GM18498 (cell line): ENCODE measurements around the gene SPATA16.

Experiments
- ATAC-seq: cut with Tn5 transposase; IDR thresholded peaks from one replicate; pipeline ENCODE4 v1.9.1; 2021; ENCODE audit warnings: mild to moderate bottlenecking, moderate library complexity; ENCODE audit not compliant: unreplicated experiment

SPATA16 gene

GRCh38 chr3:173007079-173007723, 133.8 kb downstream of the SPATA16 start:
- ATAC-seq = no peak

- ATAC-seq = no peak
These were observed 135.0 kb downstream of the SPATA16 start for GRCh38 chr3:173006006-173006405.

- ATAC-seq = no peak
These were observed 136.4 kb downstream of the SPATA16 start for GRCh38 chr3:173004681-173005080.

DNA sequence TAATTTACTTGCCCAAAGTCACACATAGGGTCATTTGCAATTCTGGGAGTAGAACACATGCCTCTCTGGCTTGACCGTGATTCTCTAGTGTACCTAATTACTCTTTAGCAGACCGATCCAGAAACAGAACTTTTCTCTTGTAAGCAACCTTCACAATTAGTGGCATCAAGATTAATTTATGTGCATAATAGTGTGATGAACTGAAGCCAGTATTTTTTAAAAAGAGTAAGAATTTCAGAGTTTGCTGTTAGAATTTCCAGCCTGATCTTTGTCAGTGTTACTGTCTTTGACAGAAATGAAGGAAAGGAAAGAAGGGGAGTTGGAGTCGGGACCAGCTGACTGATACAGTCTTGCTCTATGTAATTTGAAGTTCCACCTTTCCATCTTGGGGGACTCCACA, 137.1 kb downstream of the SPATA16 start:
- ATAC-seq = no peak

DNA sequence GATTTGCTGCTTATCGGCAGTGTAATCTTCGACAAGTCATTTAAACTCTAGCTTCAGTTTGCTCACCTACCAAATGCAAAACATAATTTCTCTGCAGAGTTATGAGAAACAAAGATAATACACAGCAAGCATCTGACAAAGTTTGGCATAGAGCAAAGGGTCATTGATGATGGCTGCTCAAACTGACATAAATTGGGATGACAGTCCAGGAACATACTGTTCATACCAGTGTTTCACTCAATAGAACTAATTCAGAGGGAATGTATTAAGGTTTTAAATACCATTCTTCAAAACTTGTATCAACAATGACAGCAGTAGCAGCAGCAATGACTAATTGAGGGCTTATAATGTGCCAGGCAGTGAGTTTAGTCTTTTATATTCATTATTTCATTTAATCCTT, 137.6 kb downstream of the SPATA16 start:
- no peak for ATAC-seq

- ATAC-seq = no peak
These were observed 139.4 kb downstream of the SPATA16 start for GRCh38 chr3:173001622-173002021.

- ATAC-seq = no peak
These were observed 140.5 kb downstream of the SPATA16 start for GRCh38 chr3:173000553-173000952.

DNA sequence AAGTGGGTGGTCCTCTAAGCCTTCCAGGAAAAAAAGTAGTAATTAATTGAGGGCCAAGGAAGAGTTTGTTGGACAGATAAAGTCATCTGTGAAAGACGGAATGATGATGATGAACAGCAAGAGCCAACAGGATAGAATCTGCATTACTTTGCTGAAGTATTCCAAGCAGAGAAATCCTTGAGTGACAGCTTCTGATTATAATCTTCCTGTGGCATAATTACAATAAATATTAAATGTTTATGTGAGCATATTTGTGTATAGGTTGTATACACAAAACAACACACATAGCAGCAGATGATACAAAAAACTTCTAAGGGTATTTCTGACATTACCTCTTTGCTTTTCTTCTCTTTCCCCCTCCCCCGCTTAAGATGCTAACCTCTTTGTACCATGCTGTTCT, 147.6 kb downstream of the SPATA16 start:
- ATAC-seq = no peak

DNA sequence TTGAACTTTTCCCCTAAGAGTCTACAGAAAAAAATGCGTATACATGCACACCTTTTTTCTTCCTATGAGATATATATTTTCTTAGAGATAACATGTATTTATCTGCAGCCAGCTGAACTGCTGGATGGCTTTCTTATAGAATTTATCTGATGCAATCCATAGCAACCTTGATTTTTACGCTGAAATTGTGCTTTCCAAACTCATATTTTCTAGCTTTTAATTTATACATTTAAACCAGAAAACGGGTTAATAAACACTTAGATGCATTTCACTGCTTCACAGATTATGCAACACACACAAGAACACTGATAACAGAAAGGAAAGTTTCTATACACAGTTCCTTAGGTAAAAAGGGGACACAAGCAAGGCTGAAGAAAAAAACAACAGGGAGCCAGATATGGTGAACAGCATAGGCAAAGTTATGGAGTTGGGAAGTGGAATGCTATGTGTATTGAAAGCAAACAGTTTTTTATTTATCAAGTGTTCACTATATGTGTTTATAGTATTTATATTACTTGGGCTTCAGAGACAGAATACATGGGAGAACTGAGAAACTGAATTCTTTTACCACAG, 149.5 kb downstream of the SPATA16 start:
- ATAC-seq = no peak

DNA sequence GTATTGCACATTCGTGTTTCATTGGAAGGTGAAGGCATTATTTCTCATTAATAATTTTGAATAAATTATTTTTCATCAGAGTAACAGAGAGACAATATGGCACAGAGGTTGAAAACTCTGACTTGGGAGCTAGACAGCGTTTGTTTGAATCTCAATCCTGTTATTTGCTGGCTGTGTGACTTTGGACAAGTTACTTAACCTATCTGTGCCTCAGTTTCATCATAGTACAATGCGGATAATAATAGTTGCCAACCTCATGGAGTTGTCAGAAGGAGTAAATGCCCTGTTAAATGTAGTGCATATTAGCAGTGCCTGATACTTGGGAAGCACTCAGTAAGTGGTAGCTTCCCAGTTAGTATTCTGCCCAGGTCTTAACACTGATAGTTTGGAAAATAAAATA, 151.7 kb downstream of the SPATA16 start:
- ATAC-seq = no peak

- ATAC-seq = no peak
These were observed 153.8 kb downstream of the SPATA16 start for GRCh38 chr3:172987273-172987672.

GRCh38 chr3:172984914-172985313, 156.1 kb downstream of the SPATA16 start:
- ATAC-seq = no peak

- no peak for ATAC-seq
These were observed 158.2 kb downstream of the SPATA16 start for GRCh38 chr3:172982736-172983364.

- ATAC-seq = no peak
These were observed 159.5 kb downstream of the SPATA16 start for GRCh38 chr3:172981407-172981983.

GRCh38 chr3:172980849-172981248, 160.2 kb downstream of the SPATA16 start:
- ATAC-seq = no peak

DNA sequence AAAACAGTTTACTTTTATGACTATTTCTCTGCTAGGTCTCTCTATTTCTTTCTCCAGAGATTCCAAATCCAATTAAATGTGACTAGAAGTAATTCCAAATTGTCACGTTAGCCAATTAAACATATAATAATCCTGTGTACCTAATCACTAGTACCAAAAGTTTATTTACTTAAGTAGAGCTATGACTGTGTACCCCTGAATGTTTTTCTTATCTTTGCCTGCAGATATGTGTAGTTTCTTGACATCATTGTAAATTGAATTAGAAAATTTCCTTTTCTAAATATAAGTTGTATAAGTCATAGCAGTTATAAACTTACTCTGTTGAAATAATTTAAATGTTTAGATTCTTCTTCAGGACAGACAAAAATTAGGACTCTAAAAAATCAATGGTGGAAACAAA, 163.3 kb downstream of the SPATA16 start:
- no peak for ATAC-seq

GRCh38 chr3:172974969-172975368, 166.1 kb downstream of the SPATA16 start:
- ATAC-seq = no peak

DNA sequence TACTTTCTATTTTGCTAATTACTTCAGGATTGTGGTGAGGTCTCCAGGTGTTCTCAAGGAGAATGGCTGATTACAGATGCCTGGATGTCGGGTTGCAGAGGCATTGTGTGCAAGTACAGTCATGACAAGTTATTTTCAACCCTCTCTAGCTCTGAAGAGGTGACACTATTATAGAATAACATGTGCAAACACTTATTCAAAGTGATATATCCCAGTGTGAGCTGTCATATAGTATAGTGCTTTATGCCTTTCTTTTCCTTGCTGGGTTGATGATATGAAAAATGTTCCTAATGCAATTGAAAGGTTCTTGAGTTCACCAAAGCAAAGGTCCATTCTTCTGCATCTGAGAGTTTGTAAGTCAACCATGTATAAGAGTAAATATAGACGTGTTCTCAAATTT, 167.2 kb downstream of the SPATA16 start:
- ATAC-seq = no peak

DNA sequence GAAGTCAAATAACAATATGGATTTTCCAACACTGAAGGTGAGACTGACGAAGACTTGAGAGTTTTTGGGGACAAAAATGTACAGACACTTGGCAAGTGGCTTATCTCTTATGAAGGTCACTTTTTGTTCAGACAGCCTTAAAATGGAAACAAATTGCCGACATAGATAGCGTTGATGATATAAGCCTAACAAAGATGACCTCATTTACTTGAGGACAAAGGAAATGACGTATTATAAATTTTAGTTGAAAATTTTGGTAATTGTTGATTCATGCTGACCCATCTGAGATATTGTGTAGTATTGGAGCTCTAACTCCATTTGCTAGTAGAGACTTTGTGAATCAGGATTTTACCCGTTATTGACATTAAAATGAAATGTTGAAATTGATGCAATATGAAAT, 168.3 kb downstream of the SPATA16 start:
- no peak for ATAC-seq

DNA sequence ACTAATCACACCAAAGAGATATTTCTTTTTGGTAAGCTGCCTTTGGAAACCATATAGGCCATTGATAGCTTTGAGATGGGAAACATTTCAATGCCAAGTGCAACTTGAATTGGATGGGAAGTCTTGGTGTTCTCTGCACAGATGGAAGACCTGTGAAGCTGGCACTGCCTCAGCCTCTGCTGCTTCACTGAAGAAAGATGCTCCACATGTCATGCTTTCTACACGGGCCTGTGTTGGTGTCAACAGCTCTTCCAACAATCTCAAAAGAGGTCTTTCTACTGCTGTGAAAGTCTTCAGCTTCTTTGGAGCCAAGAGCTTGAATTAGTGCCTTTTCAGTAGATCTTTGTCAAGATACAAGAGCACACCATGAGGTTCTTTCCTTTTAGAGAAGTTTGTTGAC, 169.0 kb downstream of the SPATA16 start:
- ATAC-seq = no peak

GRCh38 chr3:172968646-172969045, 172.4 kb downstream of the SPATA16 start:
- no peak for ATAC-seq

- ATAC-seq = no peak
These were observed 175.8 kb downstream of the SPATA16 start for GRCh38 chr3:172965256-172965655.
